ENCODE results near the gene GJA1.

GRCh38 chr6:121465101-121465500, 29.7 kb downstream of the GJA1 start:
- no peak for TF ChIP-seq CTCF (IDR thresholded peaks at IDR 0.05)
- no peak for TF ChIP-seq POLR2A (IDR thresholded peaks at IDR 0.05)
